H1 (cell line): ENCODE data around the gene DHFR2. TPM values are rescaled to one million over a fixed set of nuclear protein-coding genes. Genes with fewer than 3 reads are reported as not detected.

ENCODE experiments used
- CTCF ChIA-PET: fragments of 300-600 bp; sonication (Branson Sonifier 250); formaldehyde crosslinking; loops from one replicate; lab custom pipeline; 2021; ENCODE audit not compliant: partially characterized antibody; lab: Charles Lee
- POLR2A ChIA-PET: fragments of 300-600 bp; sonication (Branson Sonifier 250); formaldehyde crosslinking; loops from one replicate; lab custom pipeline; 2021; ENCODE audit warnings: inconsistent platforms; ENCODE audit not compliant: partially characterized antibody; lab: Charles Lee
- DNase-seq, 2 experiments: peaks; one replicate each; pipeline versions ENCODE4 v3.0.0 to v3.0.0-alpha.2; 2010 to 2022; ENCODE audit warnings: low spot score in 2 of 2, low read depth in 1 of 2, mixed read lengths in 1 of 2
- FAIRE-seq: peaks from 2 replicates; lab custom pipeline; 2011; peaks lifted over from hg19 to GRCh38; lab: Jason Lieb, UNC
- H2AFZ ChIP-seq: 2 replicates; pipeline ENCODE4 v1.8.1; 2012; ENCODE audit warnings: low read length, inconsistent platforms
- H2AK5ac ChIP-seq: 2 replicates; pipeline ENCODE4 v1.6.1; 2013; ENCODE audit warnings: low read depth, low read length
- H2BK120ac ChIP-seq: replicated peaks from 2 replicates; pipeline ENCODE3; 2013; ENCODE audit warnings: low read depth, low read length, inconsistent platforms
- H2BK12ac ChIP-seq: 2 replicates; pipeline ENCODE4 v1.6.1; 2013; ENCODE audit warnings: low read depth, low read length
- H2BK15ac ChIP-seq: 2 replicates; pipeline ENCODE4 v1.6.1; 2013; ENCODE audit warnings: low read length
- H2BK20ac ChIP-seq: 2 replicates; pipeline ENCODE4 v1.6.1; 2013; ENCODE audit warnings: low read length
- H2BK5ac ChIP-seq: 2 replicates; pipeline ENCODE4 v1.6.1; 2013; ENCODE audit warnings: low read depth, low read length
- H3K14ac ChIP-seq: 2 replicates; pipeline ENCODE4 v1.6.1; 2013; ENCODE audit warnings: inconsistent platforms; ENCODE audit not compliant: insufficient read length
- H3K18ac ChIP-seq: 2 replicates; pipeline ENCODE4 v1.6.1; 2013; ENCODE audit warnings: low read length; ENCODE audit errors: extremely low read depth
- H3K23ac ChIP-seq: 2 replicates; pipeline ENCODE4 v1.6.1; 2013; ENCODE audit warnings: inconsistent platforms; ENCODE audit not compliant: insufficient read length
- H3K23me2 ChIP-seq: 2 replicates; pipeline ENCODE4 v1.6.1; 2013; ENCODE audit warnings: low read depth, low read length
- H3K27ac ChIP-seq: 2 replicates; pipeline ENCODE4 v1.6.1; 2011; ENCODE audit warnings: low read depth, low read length, inconsistent platforms
- H3K27me3 ChIP-seq, 4 experiments: replicated peaks in 1 of 4; 1 replicate in 1 of 4; 2 replicates in 3 of 4; pipeline versions ENCODE4 v1.6.1 to v1.8.1; 2011 to 2013; ENCODE audit warnings: low read length in 3 of 4, mild to moderate bottlenecking in 3 of 4, inconsistent platforms in 2 of 4, mixed read lengths in 2 of 4, moderate library complexity in 1 of 4; ENCODE audit not compliant: control insufficient read depth in 3 of 4, insufficient read depth in 3 of 4; ENCODE audit errors: extremely low read depth in 1 of 4
- H3K36me3 ChIP-seq, 4 experiments: 2 replicates each; pipeline versions ENCODE4 v1.6.1 to v1.8.1; 2011 to 2013; ENCODE audit warnings: mild to moderate bottlenecking in 4 of 4, low read length in 3 of 4, moderate library complexity in 2 of 4, control low read depth in 1 of 4, inconsistent platforms in 1 of 4; ENCODE audit not compliant: insufficient read depth in 4 of 4, control insufficient read depth in 2 of 4
- H3K4ac ChIP-seq: replicated peaks from 2 replicates; pipeline ENCODE3; 2013; ENCODE audit warnings: low read length, low read depth, mixed read lengths, inconsistent platforms; ENCODE audit not compliant: insufficient read length
- H3K4me1 ChIP-seq, 4 experiments: replicated peaks in 1 of 4; 1 replicate in 1 of 4; 2 replicates in 3 of 4; pipeline versions ENCODE4 v1.6.1 to v1.8.1; 2011 to 2013; ENCODE audit warnings: low read length in 3 of 4, inconsistent platforms in 2 of 4, mixed read lengths in 1 of 4; ENCODE audit not compliant: insufficient read depth in 4 of 4, control insufficient read depth in 3 of 4
- H3K4me2 ChIP-seq, 2 experiments: 2 replicates each; pipeline versions ENCODE4 v1.6.1 to v1.8.1; 2011 to 2013; ENCODE audit warnings: low read depth in 2 of 2, low read length in 2 of 2, control low read depth in 1 of 2, inconsistent platforms in 1 of 2, mild to moderate bottlenecking in 1 of 2; ENCODE audit not compliant: insufficient read depth in 1 of 2
- H3K4me3 ChIP-seq, 4 experiments: fragments of 200-600, 300-600 bp in 1 of 4; sonication (generic), shearing (Covaris generic), sonication (Bioruptor Twin) in 1 of 4; 2 replicates each; pipeline versions ENCODE4 v1.5.1 to v1.8.1; 2011 to 2016; ENCODE audit warnings: low read length in 4 of 4, low read depth in 3 of 4, control low read depth in 2 of 4, inconsistent platforms in 2 of 4, mild to moderate bottlenecking in 2 of 4, mixed read lengths in 1 of 4, moderate library complexity in 1 of 4; ENCODE audit not compliant: insufficient read depth in 2 of 4; ENCODE audit errors: extremely low read depth in 1 of 4
- H3K56ac ChIP-seq: replicated peaks from 2 replicates; pipeline ENCODE3; 2013; ENCODE audit warnings: low read depth, mild to moderate bottlenecking, mixed read lengths, low read length, inconsistent platforms; ENCODE audit not compliant: insufficient read length
- H3K79me1 ChIP-seq: 2 replicates; pipeline ENCODE4 v1.6.1; 2013; ENCODE audit warnings: low read depth, low read length, control low read depth
- H3K79me2 ChIP-seq, 2 experiments: 2 replicates each; pipeline versions ENCODE4 v1.6.1 to v1.8.1; 2012 to 2013; ENCODE audit warnings: low read length in 2 of 2, mild to moderate bottlenecking in 2 of 2, inconsistent platforms in 1 of 2; ENCODE audit not compliant: insufficient read depth in 2 of 2, control insufficient read depth in 1 of 2
- H3K9ac ChIP-seq, 4 experiments: replicated peaks in 1 of 4; 1 replicate in 1 of 4; 2 replicates in 3 of 4; pipeline versions ENCODE4 v1.6.1 to v1.8.1; 2011 to 2013; ENCODE audit warnings: low read depth in 3 of 4, low read length in 3 of 4, control low read depth in 2 of 4, mild to moderate bottlenecking in 2 of 4, moderate library complexity in 2 of 4, inconsistent platforms in 1 of 4; ENCODE audit errors: extremely low read depth in 1 of 4
- H3K9me3 ChIP-seq, 2 experiments: 2 replicates each; pipeline versions ENCODE4 v1.6.1 to v1.8.1; 2012 to 2013; ENCODE audit warnings: mild to moderate bottlenecking in 2 of 2, moderate library complexity in 2 of 2, control low read depth in 1 of 2, inconsistent platforms in 1 of 2, low read depth in 1 of 2, low read length in 1 of 2, mixed read lengths in 1 of 2; ENCODE audit not compliant: insufficient read depth in 2 of 2
- H4K20me1 ChIP-seq, 2 experiments: replicated peaks in 1 of 2; 2 replicates each; pipeline versions ENCODE3 to v1.8.1; 2011 to 2013; ENCODE audit warnings: inconsistent platforms in 2 of 2, low read length in 2 of 2, mild to moderate bottlenecking in 1 of 2; ENCODE audit not compliant: insufficient read depth in 2 of 2, control insufficient read depth in 1 of 2
- H4K5ac ChIP-seq: 2 replicates; pipeline ENCODE4 v1.6.1; 2013; ENCODE audit warnings: low read length, low read depth, mixed read lengths, inconsistent platforms; ENCODE audit not compliant: insufficient read length
- H4K8ac ChIP-seq: 2 replicates; pipeline ENCODE4 v1.8.0; 2013; ENCODE audit warnings: mild to moderate bottlenecking, moderate library complexity, low read length, inconsistent platforms; ENCODE audit not compliant: insufficient read depth; ENCODE audit errors: extremely low read depth
- H4K91ac ChIP-seq: replicated peaks from 2 replicates; pipeline ENCODE3; 2013; ENCODE audit warnings: low read length, mixed read lengths, inconsistent platforms; ENCODE audit not compliant: insufficient read length
- BRCA1 ChIP-seq: IDR thresholded peaks from 2 replicates; pipeline ENCODE4 v1.6.1; 2012; ENCODE audit warnings: low read depth, low read length, improper control_type of control experiment
- KDM1A ChIP-seq: fragments of 200-600, 300-600 bp; sonication (generic); IDR thresholded peaks from 2 replicates; pipeline ENCODE4 v1.7.1; 2016; ENCODE audit warnings: mild to moderate bottlenecking, low read length, borderline replicate concordance
- NANOG ChIP-seq: IDR thresholded peaks from 2 replicates; pipeline ENCODE4 v1.6.1; 2011; ENCODE audit warnings: low read length, low read depth, mild to moderate bottlenecking, inconsistent platforms; ENCODE audit not compliant: insufficient read depth, poor library complexity, severe bottlenecking
- TEAD4 ChIP-seq: IDR thresholded peaks from 2 replicates; pipeline ENCODE4 v1.6.1; 2012; ENCODE audit warnings: low read depth, low read length, inconsistent platforms, mixed read lengths
- WGBS, 2 experiments: shearing (Covaris generic) in 1 of 2; methylation state at CpG; one replicate each; pipeline versions ENCODE4 v1.1.6 to v1.1.7; 2013 to 2015; ENCODE audit warnings: low lambda C conversion rate in 2 of 2, mixed read lengths in 2 of 2, inconsistent platforms in 1 of 2, low coverage in 1 of 2, missing lambda C conversion rate in 1 of 2; ENCODE audit not compliant: insufficient replicate concordance in 2 of 2, insufficient coverage in 1 of 2, insufficient read length in 1 of 2; ENCODE audit errors: extremely low coverage in 1 of 2, missing lambda C conversion rate in 1 of 2; 5-methylcytosine and 5-hydroxymethylcytosine counted together
- polyA plus RNA-seq, 7 experiments: library from polyadenylated mRNA; depleted of rRNA in 3 of 7; stranded (reverse) in 5 of 7; unstranded in 2 of 7; fragments of >200 nt in 5 of 7; fragments of 200-250 nt in 2 of 7; gene quantifications; 1 replicate in 5 of 7; 2 replicates in 1 of 7; 4 replicates in 1 of 7; pipeline versions ENCODE4 v1.2.1 to v1.2.3, GENCODE V29; 2011 to 2013; ENCODE audit warnings: missing spikeins in 2 of 7, mixed read lengths in 2 of 7
- total RNA-seq: library from RNA; stranded (reverse); fragmentation: NEBNext Ultra II Directional; extraction: Animal tissue kit (Norgen Biotek cat#: 25700); gene quantifications from 2 replicates; pipeline ENCODE4 v1.2.1, GENCODE V29; 2021

Gene DHFR2
- total and polyA plus RNA-seq, 2 of the 8 experiments (the other 6 are each of a cell fraction or from before 2014, with no cell fraction given): 0.59 to 2.6 TPM

DNA sequence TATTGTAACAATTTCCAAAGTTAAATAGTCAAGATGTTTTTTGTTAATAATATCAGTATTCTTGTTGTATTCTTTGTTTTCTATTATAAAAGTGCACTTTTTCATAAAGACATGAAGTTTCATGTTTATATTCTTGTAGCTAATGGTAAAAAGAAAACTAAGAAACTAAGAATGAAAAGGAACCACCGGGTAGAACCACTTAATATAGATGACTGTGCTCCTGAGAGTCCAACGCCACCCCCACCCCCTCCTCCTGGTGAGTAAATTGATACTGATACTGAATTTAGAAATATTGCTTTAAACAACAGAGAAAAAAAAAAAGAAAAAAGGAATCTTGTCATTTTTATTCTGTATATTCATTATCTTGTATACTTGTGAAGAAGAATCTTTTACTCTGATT is 13.4 kb downstream of the DHFR2 start:
- Histone ChIP-seq H3K56ac (no peak overlapping the region), H3K4me2 (no peak overlapping the region), H4K20me1 (no peaks in the 10 kb centered on the region), H4K5ac (no peak overlapping the region), H2AFZ (no peak overlapping the region), H3K4me3 (no peak overlapping the region), H2BK5ac (no peak overlapping the region), H3K36me3 (peaks cover 0 to 10% (median 0%) of the 10 kb centered on the region in 4 experiments; a peak in 3 of 8 replicates), H3K79me2 (no peaks in the 10 kb centered on the region), H3K14ac (no peak overlapping the region), H3K9ac (no peak overlapping the region), H4K91ac (no peak overlapping the region), H3K79me1 (no peaks in the 10 kb centered on the region), H3K27me3 (no peaks in the 10 kb centered on the region), H2BK120ac (no peak overlapping the region), H2BK15ac (no peak overlapping the region), H3K23ac (no peak overlapping the region), H3K27ac (no peak overlapping the region), H4K8ac (no peak overlapping the region), H2AK5ac (no peak overlapping the region), H3K18ac (no peak overlapping the region), H3K4ac (no peak overlapping the region), H3K4me1 (no peaks in the 10 kb centered on the region), H3K23me2 (no peaks in the 10 kb centered on the region), H3K9me3 (peaks cover 0 to 6% of the 10 kb centered on the region in 2 experiments; a peak in 2 of 4 replicates), H2BK20ac (no peak overlapping the region), H2BK12ac (no peak overlapping the region)
- no peak for FAIRE-seq
- 87% methylated on average over 2 of the region's 2 CpGs; no CpG with 5 or more reads in 1 of the 2 experiments for WGBS, 2 experiments
- TF ChIP-seq TEAD4 (no peak), NANOG (no peak), KDM1A (no peak), BRCA1 (no peak)
- POLR2A ChIA-PET: no interaction called here
- no peak for DNase-seq
- CTCF ChIA-PET: interaction anchor here (0.7 to 1.4 kb wide), 3 partner anchors 12 to 14 kb away, joined by 3 to 5 read pairs (median 4); partner anchors contain the start of genes DHFR2 and NSUN3
